SU-DHL-6 (cell line): Measurements from ENCODE around the gene TCEAL4.

Experiments
- EZH2phosphoT487 ChIP-seq: fragments of 200-600 bp; sonication (generic), shearing (Covaris generic); conservative IDR thresholded peaks from 2 replicates; pipeline ENCODE4 v1.6.1; 2018; ENCODE audit warnings: mild to moderate bottlenecking, antibody characterized with exemption, low read length, moderate library complexity, mixed read lengths
- TF ChIP-seq, protein P1 (sequence below): fragments of 200-600 bp; sonication (generic); IDR thresholded peaks from one replicate; pipeline ENCODE4 v1.5.1; 2017; ENCODE audit warnings: antibody characterized with exemption, mild to moderate bottlenecking, low read length, moderate library complexity; ENCODE audit not compliant: insufficient read depth, poor library complexity, severe bottlenecking

DNA sequence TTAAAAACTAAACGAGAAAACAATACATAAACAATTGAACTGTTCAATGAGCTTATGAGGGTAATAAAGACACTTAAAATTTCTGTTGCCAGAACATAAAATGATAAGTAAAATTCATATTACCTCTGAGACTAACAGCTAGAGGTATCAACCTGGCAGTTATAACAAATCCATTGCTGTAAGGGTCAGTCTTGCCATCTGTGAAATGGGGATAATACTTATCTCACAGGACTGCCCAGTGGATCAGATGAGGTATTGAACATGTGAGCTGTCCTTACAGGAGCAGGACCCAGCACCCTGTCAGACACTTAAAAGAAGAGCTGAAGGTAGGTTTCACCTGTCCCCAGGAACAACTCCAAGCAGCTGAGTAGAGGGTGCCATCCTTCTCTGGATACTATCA is 25.0 kb downstream of the TCEAL4 start:
- TF ChIP-seq, protein P1, sequence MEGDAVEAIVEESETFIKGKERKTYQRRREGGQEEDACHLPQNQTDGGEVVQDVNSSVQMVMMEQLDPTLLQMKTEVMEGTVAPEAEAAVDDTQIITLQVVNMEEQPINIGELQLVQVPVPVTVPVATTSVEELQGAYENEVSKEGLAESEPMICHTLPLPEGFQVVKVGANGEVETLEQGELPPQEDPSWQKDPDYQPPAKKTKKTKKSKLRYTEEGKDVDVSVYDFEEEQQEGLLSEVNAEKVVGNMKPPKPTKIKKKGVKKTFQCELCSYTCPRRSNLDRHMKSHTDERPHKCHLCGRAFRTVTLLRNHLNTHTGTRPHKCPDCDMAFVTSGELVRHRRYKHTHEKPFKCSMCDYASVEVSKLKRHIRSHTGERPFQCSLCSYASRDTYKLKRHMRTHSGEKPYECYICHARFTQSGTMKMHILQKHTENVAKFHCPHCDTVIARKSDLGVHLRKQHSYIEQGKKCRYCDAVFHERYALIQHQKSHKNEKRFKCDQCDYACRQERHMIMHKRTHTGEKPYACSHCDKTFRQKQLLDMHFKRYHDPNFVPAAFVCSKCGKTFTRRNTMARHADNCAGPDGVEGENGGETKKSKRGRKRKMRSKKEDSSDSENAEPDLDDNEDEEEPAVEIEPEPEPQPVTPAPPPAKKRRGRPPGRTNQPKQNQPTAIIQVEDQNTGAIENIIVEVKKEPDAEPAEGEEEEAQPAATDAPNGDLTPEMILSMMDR: no peak
- no peak for TF ChIP-seq EZH2phosphoT487
